H1 (cell line): ENCODE data around the gene ATP8B3. TPM values are rescaled to one million over a fixed set of nuclear protein-coding genes. Genes with fewer than 3 reads are reported as not detected.

Experiments used
- CTCF ChIA-PET: fragments of 300-600 bp; sonication (Branson Sonifier 250); formaldehyde crosslinking; loops from one replicate; lab custom pipeline; 2021; ENCODE audit not compliant: partially characterized antibody; lab: Charles Lee
- POLR2A ChIA-PET: fragments of 300-600 bp; sonication (Branson Sonifier 250); formaldehyde crosslinking; loops from one replicate; lab custom pipeline; 2021; ENCODE audit warnings: inconsistent platforms; ENCODE audit not compliant: partially characterized antibody; lab: Charles Lee
- DNase-seq, 2 experiments: peaks; one replicate each; pipeline versions ENCODE4 v3.0.0 to v3.0.0-alpha.2; 2010 to 2022; ENCODE audit warnings: low spot score in 2 of 2, low read depth in 1 of 2, mixed read lengths in 1 of 2
- FAIRE-seq: peaks from 2 replicates; lab custom pipeline; 2011; peaks lifted over from hg19 to GRCh38; lab: Jason Lieb, UNC
- H2AFZ ChIP-seq: 2 replicates; pipeline ENCODE4 v1.8.1; 2012; ENCODE audit warnings: low read length, inconsistent platforms
- H2AK5ac ChIP-seq: 2 replicates; pipeline ENCODE4 v1.6.1; 2013; ENCODE audit warnings: low read depth, low read length
- H2BK120ac ChIP-seq: replicated peaks from 2 replicates; pipeline ENCODE3; 2013; ENCODE audit warnings: low read depth, low read length, inconsistent platforms
- H2BK12ac ChIP-seq: 2 replicates; pipeline ENCODE4 v1.6.1; 2013; ENCODE audit warnings: low read depth, low read length
- H2BK15ac ChIP-seq: 2 replicates; pipeline ENCODE4 v1.6.1; 2013; ENCODE audit warnings: low read length
- H2BK20ac ChIP-seq: 2 replicates; pipeline ENCODE4 v1.6.1; 2013; ENCODE audit warnings: low read length
- H2BK5ac ChIP-seq: 2 replicates; pipeline ENCODE4 v1.6.1; 2013; ENCODE audit warnings: low read depth, low read length
- H3K14ac ChIP-seq: 2 replicates; pipeline ENCODE4 v1.6.1; 2013; ENCODE audit warnings: inconsistent platforms; ENCODE audit not compliant: insufficient read length
- H3K18ac ChIP-seq: 2 replicates; pipeline ENCODE4 v1.6.1; 2013; ENCODE audit warnings: low read length; ENCODE audit errors: extremely low read depth
- H3K23ac ChIP-seq: 2 replicates; pipeline ENCODE4 v1.6.1; 2013; ENCODE audit warnings: inconsistent platforms; ENCODE audit not compliant: insufficient read length
- H3K23me2 ChIP-seq: 2 replicates; pipeline ENCODE4 v1.6.1; 2013; ENCODE audit warnings: low read depth, low read length
- H3K27ac ChIP-seq: 2 replicates; pipeline ENCODE4 v1.6.1; 2011; ENCODE audit warnings: low read depth, low read length, inconsistent platforms
- H3K27me3 ChIP-seq, 4 experiments: replicated peaks in 1 of 4; 1 replicate in 1 of 4; 2 replicates in 3 of 4; pipeline versions ENCODE4 v1.6.1 to v1.8.1; 2011 to 2013; ENCODE audit warnings: low read length in 3 of 4, mild to moderate bottlenecking in 3 of 4, inconsistent platforms in 2 of 4, mixed read lengths in 2 of 4, moderate library complexity in 1 of 4; ENCODE audit not compliant: control insufficient read depth in 3 of 4, insufficient read depth in 3 of 4; ENCODE audit errors: extremely low read depth in 1 of 4
- H3K36me3 ChIP-seq, 4 experiments: 2 replicates each; pipeline versions ENCODE4 v1.6.1 to v1.8.1; 2011 to 2013; ENCODE audit warnings: mild to moderate bottlenecking in 4 of 4, low read length in 3 of 4, moderate library complexity in 2 of 4, control low read depth in 1 of 4, inconsistent platforms in 1 of 4; ENCODE audit not compliant: insufficient read depth in 4 of 4, control insufficient read depth in 2 of 4
- H3K4ac ChIP-seq: replicated peaks from 2 replicates; pipeline ENCODE3; 2013; ENCODE audit warnings: low read length, low read depth, mixed read lengths, inconsistent platforms; ENCODE audit not compliant: insufficient read length
- H3K4me1 ChIP-seq, 4 experiments: replicated peaks in 1 of 4; 1 replicate in 1 of 4; 2 replicates in 3 of 4; pipeline versions ENCODE4 v1.6.1 to v1.8.1; 2011 to 2013; ENCODE audit warnings: low read length in 3 of 4, inconsistent platforms in 2 of 4, mixed read lengths in 1 of 4; ENCODE audit not compliant: insufficient read depth in 4 of 4, control insufficient read depth in 3 of 4
- H3K4me2 ChIP-seq, 2 experiments: 2 replicates each; pipeline versions ENCODE4 v1.6.1 to v1.8.1; 2011 to 2013; ENCODE audit warnings: low read depth in 2 of 2, low read length in 2 of 2, control low read depth in 1 of 2, inconsistent platforms in 1 of 2, mild to moderate bottlenecking in 1 of 2; ENCODE audit not compliant: insufficient read depth in 1 of 2
- H3K4me3 ChIP-seq, 4 experiments: fragments of 200-600, 300-600 bp in 1 of 4; sonication (generic), shearing (Covaris generic), sonication (Bioruptor Twin) in 1 of 4; 2 replicates each; pipeline versions ENCODE4 v1.5.1 to v1.8.1; 2011 to 2016; ENCODE audit warnings: low read length in 4 of 4, low read depth in 3 of 4, control low read depth in 2 of 4, inconsistent platforms in 2 of 4, mild to moderate bottlenecking in 2 of 4, mixed read lengths in 1 of 4, moderate library complexity in 1 of 4; ENCODE audit not compliant: insufficient read depth in 2 of 4; ENCODE audit errors: extremely low read depth in 1 of 4
- H3K56ac ChIP-seq: replicated peaks from 2 replicates; pipeline ENCODE3; 2013; ENCODE audit warnings: low read depth, mild to moderate bottlenecking, mixed read lengths, low read length, inconsistent platforms; ENCODE audit not compliant: insufficient read length
- H3K79me1 ChIP-seq: 2 replicates; pipeline ENCODE4 v1.6.1; 2013; ENCODE audit warnings: low read depth, low read length, control low read depth
- H3K79me2 ChIP-seq, 2 experiments: 2 replicates each; pipeline versions ENCODE4 v1.6.1 to v1.8.1; 2012 to 2013; ENCODE audit warnings: low read length in 2 of 2, mild to moderate bottlenecking in 2 of 2, inconsistent platforms in 1 of 2; ENCODE audit not compliant: insufficient read depth in 2 of 2, control insufficient read depth in 1 of 2
- H3K9ac ChIP-seq, 4 experiments: replicated peaks in 1 of 4; 1 replicate in 1 of 4; 2 replicates in 3 of 4; pipeline versions ENCODE4 v1.6.1 to v1.8.1; 2011 to 2013; ENCODE audit warnings: low read depth in 3 of 4, low read length in 3 of 4, control low read depth in 2 of 4, mild to moderate bottlenecking in 2 of 4, moderate library complexity in 2 of 4, inconsistent platforms in 1 of 4; ENCODE audit errors: extremely low read depth in 1 of 4
- H3K9me3 ChIP-seq, 2 experiments: 2 replicates each; pipeline versions ENCODE4 v1.6.1 to v1.8.1; 2012 to 2013; ENCODE audit warnings: mild to moderate bottlenecking in 2 of 2, moderate library complexity in 2 of 2, control low read depth in 1 of 2, inconsistent platforms in 1 of 2, low read depth in 1 of 2, low read length in 1 of 2, mixed read lengths in 1 of 2; ENCODE audit not compliant: insufficient read depth in 2 of 2
- H4K20me1 ChIP-seq, 2 experiments: replicated peaks in 1 of 2; 2 replicates each; pipeline versions ENCODE3 to v1.8.1; 2011 to 2013; ENCODE audit warnings: inconsistent platforms in 2 of 2, low read length in 2 of 2, mild to moderate bottlenecking in 1 of 2; ENCODE audit not compliant: insufficient read depth in 2 of 2, control insufficient read depth in 1 of 2
- H4K5ac ChIP-seq: 2 replicates; pipeline ENCODE4 v1.6.1; 2013; ENCODE audit warnings: low read length, low read depth, mixed read lengths, inconsistent platforms; ENCODE audit not compliant: insufficient read length
- H4K8ac ChIP-seq: 2 replicates; pipeline ENCODE4 v1.8.0; 2013; ENCODE audit warnings: mild to moderate bottlenecking, moderate library complexity, low read length, inconsistent platforms; ENCODE audit not compliant: insufficient read depth; ENCODE audit errors: extremely low read depth
- H4K91ac ChIP-seq: replicated peaks from 2 replicates; pipeline ENCODE3; 2013; ENCODE audit warnings: low read length, mixed read lengths, inconsistent platforms; ENCODE audit not compliant: insufficient read length
- ASH2L ChIP-seq: fragments of 200-600, 300-600 bp; sonication (generic); IDR thresholded peaks from one replicate; pipeline ENCODE4 v1.7.1; 2017; ENCODE audit warnings: low read length
- CBX8 ChIP-seq: fragments of 300-800, 300-1000 bp; sonication (generic); IDR thresholded peaks from 2 replicates; pipeline ENCODE4 v1.7.1; 2016; ENCODE audit warnings: low read depth, low read length, borderline replicate concordance
- EZH2 ChIP-seq: fragments of 200-600 bp; sonication (generic); IDR thresholded peaks from 2 replicates; pipeline ENCODE4 v1.7.1; 2012; ENCODE audit warnings: low read depth, mild to moderate bottlenecking, moderate library complexity, low read length, inconsistent platforms; ENCODE audit not compliant: severe bottlenecking
- FOSL1 ChIP-seq: IDR thresholded peaks from 2 replicates; pipeline ENCODE4 v1.6.1; 2011; ENCODE audit warnings: mild to moderate bottlenecking, low read depth, low read length, moderate library complexity; ENCODE audit not compliant: insufficient read depth
- RNF2 ChIP-seq: fragments of 200-900, 300-1000 bp; sonication (generic); IDR thresholded peaks from 2 replicates; pipeline ENCODE4 v1.7.1; 2016; ENCODE audit warnings: borderline replicate concordance, low read depth, mild to moderate bottlenecking, antibody characterized with exemption, low read length; ENCODE audit not compliant: poor library complexity, severe bottlenecking; ENCODE audit errors: missing control alignments
- SRF ChIP-seq: IDR thresholded peaks from 2 replicates; pipeline ENCODE4 v1.6.1; 2011; ENCODE audit warnings: mild to moderate bottlenecking, low read depth, low read length, moderate library complexity
- SUZ12 ChIP-seq: fragments of 200-600 bp; sonication (generic); IDR thresholded peaks from 2 replicates; pipeline ENCODE4 v1.6.1; 2012; ENCODE audit warnings: mild to moderate bottlenecking, inconsistent platforms, low read length, moderate library complexity, mixed read lengths
- WGBS, 2 experiments: shearing (Covaris generic) in 1 of 2; methylation state at CpG; one replicate each; pipeline versions ENCODE4 v1.1.6 to v1.1.7; 2013 to 2015; ENCODE audit warnings: low lambda C conversion rate in 2 of 2, mixed read lengths in 2 of 2, inconsistent platforms in 1 of 2, low coverage in 1 of 2, missing lambda C conversion rate in 1 of 2; ENCODE audit not compliant: insufficient replicate concordance in 2 of 2, insufficient coverage in 1 of 2, insufficient read length in 1 of 2; ENCODE audit errors: extremely low coverage in 1 of 2, missing lambda C conversion rate in 1 of 2; 5-methylcytosine and 5-hydroxymethylcytosine counted together
- polyA plus RNA-seq, 7 experiments: library from polyadenylated mRNA; depleted of rRNA in 3 of 7; stranded (reverse) in 5 of 7; unstranded in 2 of 7; fragments of >200 nt in 5 of 7; fragments of 200-250 nt in 2 of 7; gene quantifications; 1 replicate in 5 of 7; 2 replicates in 1 of 7; 4 replicates in 1 of 7; pipeline versions ENCODE4 v1.2.1 to v1.2.3, GENCODE V29; 2011 to 2013; ENCODE audit warnings: missing spikeins in 2 of 7, mixed read lengths in 2 of 7
- total RNA-seq: library from RNA; stranded (reverse); fragmentation: NEBNext Ultra II Directional; extraction: Animal tissue kit (Norgen Biotek cat#: 25700); gene quantifications from 2 replicates; pipeline ENCODE4 v1.2.1, GENCODE V29; 2021

The ATP8B3 gene
- total and polyA plus RNA-seq, 2 of the 8 experiments (the other 6 are each of a cell fraction or from before 2014, with no cell fraction given), result 4.1 to 9.3 TPM

DNA sequence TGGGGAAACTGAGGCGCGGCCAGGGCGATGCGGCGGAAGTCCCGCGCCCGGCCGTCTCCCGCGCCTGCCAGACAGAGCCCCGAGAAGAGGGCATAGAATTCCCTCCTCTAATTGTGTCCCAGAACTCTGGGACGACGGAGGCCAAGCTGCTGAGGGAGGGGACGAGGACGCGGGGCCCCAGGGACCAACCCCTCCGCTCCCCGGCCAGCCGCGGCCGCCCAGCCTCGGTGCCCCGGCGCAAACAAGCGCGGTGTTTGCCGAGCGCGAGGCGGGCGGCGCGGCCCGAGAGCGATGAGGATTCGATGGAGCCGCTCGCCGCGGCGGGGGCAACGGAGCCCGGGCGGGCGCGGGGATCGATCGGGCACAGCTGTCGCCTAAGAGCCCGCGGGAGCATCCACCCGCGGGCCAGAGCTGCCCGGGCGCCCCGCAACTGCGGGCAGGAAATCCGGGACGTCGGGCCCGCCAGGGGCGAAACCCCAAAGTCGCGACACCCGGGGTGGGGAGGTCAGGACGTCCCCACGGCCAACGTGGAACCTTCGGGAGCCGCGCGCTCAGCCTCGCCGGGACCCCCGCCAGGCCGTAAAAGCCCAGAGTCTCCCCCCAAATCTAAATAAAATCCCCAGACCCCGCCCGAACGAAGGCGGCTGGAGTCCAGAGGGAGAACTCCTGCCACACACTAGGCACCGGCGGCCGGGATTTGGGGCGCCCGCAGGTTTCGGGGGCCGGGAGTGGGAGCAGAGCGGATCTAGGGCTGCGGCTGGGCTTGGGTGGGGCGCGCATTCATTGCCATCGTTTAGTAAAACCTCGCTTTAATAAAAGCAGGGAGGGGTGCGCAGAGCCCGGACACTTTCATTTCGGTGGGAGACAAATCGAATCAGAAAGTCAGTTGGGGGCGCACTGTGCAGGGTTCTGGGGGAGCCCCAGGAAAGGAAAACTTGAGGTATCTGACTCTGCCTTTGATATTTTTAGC, 62.4 kb downstream of the ATP8B3 start:
- H2BK120ac ChIP-seq, result no peak overlapping the region
- no peaks in the 10 kb centered on the region for H3K79me2 ChIP-seq
- no peak overlapping the region for H4K91ac ChIP-seq
- WGBS, 2 experiments, result 8% methylated on average over 63 of the region's 99 CpGs; no CpG with 5 or more reads in 1 of the 2 experiments
- no peaks in the 10 kb centered on the region for H3K79me1 ChIP-seq
- peaks cover 7 to 12% of the 10 kb centered on the region in 2 experiments for H4K20me1 ChIP-seq
- no peak overlapping the region for H2AK5ac ChIP-seq
- peak overlapping the region in 1 of 4 experiments; percentile 59; a peak in 2 of 8 replicates for H3K4me3 ChIP-seq
- ChIA-PET CTCF (interaction anchor here (1.2 kb wide), 1 partner anchor 24 kb away, joined by 3 read pairs; no protein-coding TSS in a partner anchor), POLR2A (interaction anchor here (1.0 to 1.7 kb wide), 3 partner anchors 10 to 44 kb away, joined by 3 to 5 read pairs (median 3); no protein-coding TSS in a partner anchor)
- no peak overlapping the region for H2BK5ac ChIP-seq
- no peak overlapping the region for H3K14ac ChIP-seq
- TF ChIP-seq ASH2L, result no peak
- TF ChIP-seq EZH2, result peak; percentile 99
- TF ChIP-seq FOSL1, result no peak
- peak; percentile 98 for TF ChIP-seq SUZ12
- TF ChIP-seq SRF, result no peak
- TF ChIP-seq RNF2, result peak; percentile 93
- peak; percentile 92; the same call in 1 of the 2 replicates for TF ChIP-seq CBX8
- no peak overlapping the region for H4K5ac ChIP-seq
- FAIRE-seq (no peak), DNase-seq (no peak)
- H2AFZ ChIP-seq, result no peak overlapping the region
- H3K4ac ChIP-seq, result no peak overlapping the region
- H3K23me2 ChIP-seq, result peaks cover 5% of the 10 kb centered on the region; the same call in 1 of the 2 replicates
- peak overlapping the region in 1 of 2 experiments; percentile 66; a peak in 2 of 4 replicates for H3K4me2 ChIP-seq
- peaks cover 0 to 49% (median 26%) of the 10 kb centered on the region in 4 experiments; a peak in 6 of 7 replicates for H3K4me1 ChIP-seq
- H2BK15ac ChIP-seq, result 0 out of 2 replicates have a peak overlapping the region, but pooled peaks have one; percentile 46
- H3K23ac ChIP-seq, result no peak overlapping the region
- H2BK12ac ChIP-seq, result 0 out of 2 replicates have a peak overlapping the region, but pooled peaks have one; percentile 60
- H3K27ac ChIP-seq, result no peak overlapping the region
- H3K27me3 ChIP-seq, result peaks cover 87 to 99% (median 94%) of the 10 kb centered on the region in 4 experiments
- H3K56ac ChIP-seq, result no peak overlapping the region
- H4K8ac ChIP-seq, result no peak overlapping the region
- H3K18ac ChIP-seq, result no peak overlapping the region; the same call in 1 of the 2 replicates
- H3K9me3 ChIP-seq, result no peaks in the 10 kb centered on the region; a peak in 1 of 4 replicates
- H2BK20ac ChIP-seq, result no peak overlapping the region
- H3K9ac ChIP-seq, result no peak overlapping the region
- H3K36me3 ChIP-seq, result peaks cover 0 to 29% (median 0%) of the 10 kb centered on the region in 4 experiments; a peak in 1 of 8 replicates
